HAP-1 (cell line): ENCODE measurements around the gene PITPNC1.
"Not testable (repeated sequence)": the region's sequence is repeated elsewhere in the genome, so short reads cannot be mapped to it uniquely, and the experiment has no call there.

Experiments used
- DNase-seq, 2 experiments: peaks; one replicate each; pipeline ENCODE4 v3.0.0-alpha.2; 2016 to 2020; ENCODE audit warnings: low spot score in 2 of 2
- H3K27me3 ChIP-seq: fragments of 250-450 bp; sonication (Bioruptor Pico); 2 replicates; pipeline ENCODE4 v1.5.1; 2020; ENCODE audit warnings: low read depth, mild to moderate bottlenecking, moderate library complexity
- H3K36me3 ChIP-seq: fragments of 250-450 bp; sonication (Bioruptor Pico); replicated peaks from 2 replicates; pipeline ENCODE4 v1.5.1; 2020; ENCODE audit warnings: mild to moderate bottlenecking
- H3K4me1 ChIP-seq: fragments of 250-450 bp; sonication (Bioruptor Pico); 2 replicates; pipeline ENCODE4 v1.5.1; 2020; ENCODE audit warnings: mild to moderate bottlenecking
- H3K4me3 ChIP-seq: fragments of 250-450 bp; sonication (Bioruptor Pico); 2 replicates; pipeline ENCODE4 v1.5.1; 2020; ENCODE audit warnings: mild to moderate bottlenecking, moderate library complexity
- H3K9me3 ChIP-seq: fragments of 250-450 bp; sonication (Bioruptor Pico); 2 replicates; pipeline ENCODE4 v1.5.1; 2020; ENCODE audit warnings: mild to moderate bottlenecking, moderate library complexity
- in situ Hi-C: fragments of 300-500 bp; cut with MboI; formaldehyde crosslinking; loops from 3 replicates; pipeline ENCODE4 v1.14.3; 2020; ENCODE audit warnings: low sequenced_read_pairs, inconsistent platforms, mixed read lengths

PITPNC1 gene

GRCh38 chr17:67377488-67378453 is 690 bp downstream of the PITPNC1 start:
- Histone ChIP-seq H3K27me3 (no peaks in the 10 kb centered on the region), H3K9me3 (no peaks in the 10 kb centered on the region; the same call in 1 of the 2 replicates), H3K4me3 (peak overlapping the region; percentile 72), H3K36me3 (no peaks in the 10 kb centered on the region), H3K4me1 (peaks cover 20% of the 10 kb centered on the region)
- DNase-seq, result peak in 1 of 2 experiments; percentile 68
- in situ Hi-C loops, result loop anchor here (5.0 to 10.0 kb wide), 3 partner anchors 97 to 320 kb away; no protein-coding TSS in a partner anchor

GRCh38 chr17:67378454-67379250 is 1.6 kb downstream of the PITPNC1 start:
- peaks cover 20% of the 10 kb centered on the region for H3K4me1 ChIP-seq
- H3K9me3 ChIP-seq, result no peaks in the 10 kb centered on the region; the same call in 1 of the 2 replicates
- no peaks in the 10 kb centered on the region for H3K27me3 ChIP-seq
- peak overlapping the region; percentile 72 for H3K4me3 ChIP-seq
- H3K36me3 ChIP-seq, result no peaks in the 10 kb centered on the region
- peak; percentile 81 to 87 for DNase-seq
- in situ Hi-C loops, result loop anchor here (5.0 to 10.0 kb wide), 3 partner anchors 96 to 319 kb away; no protein-coding TSS in a partner anchor

- H3K27me3 ChIP-seq, result no peaks in the 10 kb centered on the region
- H3K4me3 ChIP-seq, result peak overlapping the region; percentile 72
- no peaks in the 10 kb centered on the region; the same call in 1 of the 2 replicates for H3K9me3 ChIP-seq
- DNase-seq, result no peak
- in situ Hi-C loops, result loop anchor here (5.0 to 10.0 kb wide), 3 partner anchors 96 to 318 kb away; no protein-coding TSS in a partner anchor
- H3K4me1 ChIP-seq, result peaks cover 20% of the 10 kb centered on the region
- H3K36me3 ChIP-seq, result no peaks in the 10 kb centered on the region
Measured at GRCh38 chr17:67379251-67379630, 2.2 kb downstream of the PITPNC1 start.

GRCh38 chr17:67381929-67382257 is 4.8 kb downstream of the PITPNC1 start:
- Histone ChIP-seq H3K27me3 (no peaks in the 10 kb centered on the region), H3K4me3 (no peak overlapping the region), H3K9me3 (no peaks in the 10 kb centered on the region; the same call in 1 of the 2 replicates), H3K4me1 (peaks cover 6% of the 10 kb centered on the region), H3K36me3 (no peaks in the 10 kb centered on the region)
- in situ Hi-C loops, result no loop called here
- no peak for DNase-seq

- Histone ChIP-seq H3K27me3 (no peaks in the 10 kb centered on the region), H3K4me1 (no peaks in the 10 kb centered on the region; the same call in 1 of the 2 replicates), H3K36me3 (no peaks in the 10 kb centered on the region), H3K9me3 (no peaks in the 10 kb centered on the region), H3K4me3 (no peak overlapping the region)
- no peak for DNase-seq
- in situ Hi-C loops, result no loop called here
Measured at GRCh38 chr17:67385122-67385988, 8.3 kb downstream of the PITPNC1 start.

- H3K27me3 ChIP-seq, result no peaks in the 10 kb centered on the region
- in situ Hi-C loops, result no loop called here
- H3K9me3 ChIP-seq, result no peaks in the 10 kb centered on the region
- H3K4me1 ChIP-seq, result peaks cover 6% of the 10 kb centered on the region
- no peak overlapping the region for H3K4me3 ChIP-seq
- DNase-seq, result peak; percentile 57 to 84
- no peaks in the 10 kb centered on the region for H3K36me3 ChIP-seq
Measured at GRCh38 chr17:67386965-67387551, 10.0 kb downstream of the PITPNC1 start.

- H3K9me3 ChIP-seq, DNase-seq, in situ Hi-C loops, H3K4me3 ChIP-seq, H3K4me1 ChIP-seq, H3K36me3 ChIP-seq, H3K27me3 ChIP-seq: not testable (repeated sequence)
Measured at GRCh38 chr17:67388536-67388935, 11.5 kb downstream of the PITPNC1 start.

GRCh38 chr17:67388986-67389385 is 11.9 kb downstream of the PITPNC1 start:
- no peaks in the 10 kb centered on the region for H3K36me3 ChIP-seq
- in situ Hi-C loops, result no loop called here
- H3K9me3 ChIP-seq, result no peaks in the 10 kb centered on the region
- H3K4me3 ChIP-seq, result no peak overlapping the region
- peaks cover 6% of the 10 kb centered on the region for H3K4me1 ChIP-seq
- H3K27me3 ChIP-seq, result no peaks in the 10 kb centered on the region
- DNase-seq, result no peak

- H3K27me3 ChIP-seq, result no peaks in the 10 kb centered on the region
- H3K4me3 ChIP-seq, result no peak overlapping the region
- no peaks in the 10 kb centered on the region for H3K9me3 ChIP-seq
- in situ Hi-C loops, result no loop called here
- no peaks in the 10 kb centered on the region for H3K36me3 ChIP-seq
- peaks cover 6% of the 10 kb centered on the region for H3K4me1 ChIP-seq
- no peak for DNase-seq
Measured at GRCh38 chr17:67390006-67390645, 13.0 kb downstream of the PITPNC1 start.

GRCh38 chr17:67390646-67391361 is 13.7 kb downstream of the PITPNC1 start:
- Histone ChIP-seq H3K4me3 (no peak overlapping the region), H3K4me1 (peaks cover 6% of the 10 kb centered on the region), H3K27me3 (no peaks in the 10 kb centered on the region), H3K9me3 (no peaks in the 10 kb centered on the region), H3K36me3 (no peaks in the 10 kb centered on the region)
- DNase-seq, result no peak
- in situ Hi-C loops, result no loop called here

- Histone ChIP-seq H3K36me3 (no peaks in the 10 kb centered on the region), H3K27me3 (no peaks in the 10 kb centered on the region), H3K9me3 (no peaks in the 10 kb centered on the region), H3K4me3 (no peak overlapping the region), H3K4me1 (peaks cover 9% of the 10 kb centered on the region; the same call in 1 of the 2 replicates)
- DNase-seq, result no peak
- in situ Hi-C loops, result no loop called here
Measured at GRCh38 chr17:67392111-67392510, 15.0 kb downstream of the PITPNC1 start.

- in situ Hi-C loops, result no loop called here
- H3K36me3 ChIP-seq, result no peaks in the 10 kb centered on the region
- H3K4me1 ChIP-seq, result peaks cover 9% of the 10 kb centered on the region; the same call in 1 of the 2 replicates
- no peak for DNase-seq
- H3K27me3 ChIP-seq, result no peaks in the 10 kb centered on the region
- no peaks in the 10 kb centered on the region for H3K9me3 ChIP-seq
- H3K4me3 ChIP-seq, result no peak overlapping the region
Measured at GRCh38 chr17:67393809-67394397, 16.8 kb downstream of the PITPNC1 start.
